CD4-positive, alpha-beta T cell (primary cell): ENCODE measurements around the gene CD2AP. TPM values are rescaled to one million over a fixed set of nuclear protein-coding genes. Genes with fewer than 3 reads are reported as not detected.
"Not testable (repeated sequence)": the region's sequence is repeated elsewhere in the genome, so short reads cannot be mapped to it uniquely, and the experiment has no call there.

Experiments used
- ATAC-seq: fragments of 200-7000 bp; cut with Tn5 transposase; one replicate; pipeline ENCODE4 v1.10.0; 2022; ENCODE audit warnings: mild to moderate bottlenecking; ENCODE audit not compliant: poor library complexity
- CTCF ChIA-PET: fragments of 350-600 bp; sonication (Branson Sonifier 250); formaldehyde crosslinking; loops from one replicate; lab custom pipeline; 2021; ENCODE audit warnings: antibody characterized with exemption, inconsistent platforms; lab: Charles Lee
- POLR2A ChIA-PET: fragments of 350-600 bp; sonication (Branson Sonifier 250); formaldehyde crosslinking; loops from one replicate; lab custom pipeline; 2021; ENCODE audit warnings: antibody characterized with exemption, inconsistent platforms; lab: Charles Lee
- DNase-seq, 14 experiments: peaks; one replicate each; pipeline ENCODE4 v3.0.0-alpha.2; 2013 to 2020; ENCODE audit warnings: mixed read lengths in 2 of 14
- H3K27ac ChIP-seq, 2 donors: one replicate each; pipeline versions ENCODE4 v1.5.1 to v1.7.0; 2013; ENCODE audit warnings: low read length in 2 of 2, low read depth in 1 of 2, mild to moderate bottlenecking in 1 of 2
- H3K27me3 ChIP-seq, 2 experiments: 1 replicate in 1 of 2; 2 replicates in 1 of 2; pipeline versions ENCODE4 v1.6.1 to v1.7.0; 2013; ENCODE audit warnings: low read length in 2 of 2, control low read depth in 1 of 2, mild to moderate bottlenecking in 1 of 2, moderate library complexity in 1 of 2; ENCODE audit not compliant: insufficient read depth in 2 of 2, control insufficient read depth in 1 of 2
- H3K36me3 ChIP-seq: one replicate; pipeline ENCODE4 v1.6.1; 2013; ENCODE audit warnings: low read length, control low read depth; ENCODE audit not compliant: insufficient read depth
- H3K4me1 ChIP-seq: one replicate; pipeline ENCODE4 v1.6.1; 2013; ENCODE audit warnings: low read length, control low read depth; ENCODE audit not compliant: insufficient read depth
- H3K4me3 ChIP-seq: one replicate; pipeline ENCODE4 v1.5.1; 2013; ENCODE audit warnings: mild to moderate bottlenecking, low read length, moderate library complexity
- H3K9me3 ChIP-seq, 2 experiments: 1 replicate in 1 of 2; 2 replicates in 1 of 2; pipeline versions ENCODE4 v1.6.1 to v1.7.0; 2013; ENCODE audit warnings: low read length in 2 of 2, mild to moderate bottlenecking in 2 of 2, control low read depth in 1 of 2, moderate library complexity in 1 of 2; ENCODE audit not compliant: control insufficient read depth in 1 of 2, insufficient read depth in 1 of 2
- H3K27ac Mint-ChIP-seq: one replicate; pipeline ENCODE4 v1.8.0; 2020; ENCODE audit warnings: mixed read lengths
- H3K27me3 Mint-ChIP-seq: one replicate; pipeline ENCODE4 v1.8.0; 2021; ENCODE audit warnings: mixed read lengths
- H3K36me3 Mint-ChIP-seq: one replicate; pipeline ENCODE4 v1.8.0; 2021; ENCODE audit warnings: low read depth, mixed read lengths
- H3K4me1 Mint-ChIP-seq: one replicate; pipeline ENCODE4 v1.8.0; 2021; ENCODE audit warnings: low read depth, mixed read lengths
- H3K4me3 Mint-ChIP-seq: one replicate; pipeline ENCODE4 v1.8.0; 2020; ENCODE audit warnings: mild to moderate bottlenecking, mixed read lengths
- H3K9me3 Mint-ChIP-seq: one replicate; pipeline ENCODE4 v1.8.0; 2020; ENCODE audit warnings: mixed read lengths
- CTCF ChIP-seq: fragments of 200-600 bp; IDR thresholded peaks from one replicate; pipeline ENCODE4 v1.8.0; 2022; ENCODE audit warnings: antibody characterized with exemption, mild to moderate bottlenecking
- intact Hi-C, 2 experiments: fragments of 100-400 bp; cut with DNase I in 1 of 2; cut with micrococcal nuclease in 1 of 2; formaldehyde crosslinking; loops; one replicate each; pipeline versions ENCODE4 v1.15.1 to v1.9.0; 2023 to 2025; cut with DNase I, micrococcal nuclease
- total RNA-seq, 174 experiments: library from RNA in 2 of 174; stranded (reverse) in 2 of 174; gene quantifications; one replicate each; pipeline ENCODE4 v1.2.3 and lab custom pipeline; 2021 to 2026

The CD2AP gene
- total RNA-seq, 2 experiments from 2014 or later, result 29.4 to 31.3 TPM

DNA sequence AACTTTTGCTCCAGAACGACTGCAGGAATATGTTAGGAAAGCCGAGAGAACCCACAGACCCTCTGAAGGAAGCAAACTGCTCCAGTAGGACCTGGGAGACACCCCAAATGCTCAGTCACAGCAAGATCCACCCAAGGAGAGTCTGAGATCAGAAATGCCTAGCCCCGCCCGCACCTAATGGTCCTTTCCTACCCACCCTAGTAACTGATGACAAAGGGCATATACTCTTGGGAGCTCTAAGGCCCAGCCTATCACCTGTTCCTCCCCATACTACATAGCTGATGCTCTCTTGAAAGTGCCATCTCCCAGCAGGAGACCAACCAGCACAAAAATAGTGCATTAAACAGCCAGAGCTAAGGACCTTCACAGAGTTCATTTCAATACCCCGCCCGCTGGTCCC lies 67.6 kb downstream of the CD2AP start:
- Mint-ChIP-seq H3K9me3 (peaks cover 7% of the 10 kb centered on the region), H3K4me3 (no peak overlapping the region), H3K4me1 (peaks cover 40% of the 10 kb centered on the region), H3K36me3 (peaks cover 89% of the 10 kb centered on the region), H3K27me3 (no peaks in the 10 kb centered on the region), H3K27ac (no peak overlapping the region)
- no peak for TF ChIP-seq CTCF
- Histone ChIP-seq H3K36me3 (peaks cover 24% of the 10 kb centered on the region), H3K4me3 (no peak overlapping the region), H3K4me1 (no peaks in the 10 kb centered on the region), H3K9me3 (peaks cover 0 to 4% of the 10 kb centered on the region in 2 experiments), H3K27me3 (no peaks in the 10 kb centered on the region), H3K27ac (no peak overlapping the region)
- ATAC-seq, result no peak
- ChIA-PET CTCF (no interaction called here), POLR2A (interaction anchor here (1.3 kb wide), 1 partner anchor 67 kb away, joined by 3 read pairs; the partner anchor contains the start of gene CD2AP)
- no peak for DNase-seq
- intact Hi-C loops, result no loop called here

- Mint-ChIP-seq H3K4me3 (no peak overlapping the region), H3K27me3 (no peaks in the 10 kb centered on the region), H3K9me3 (peaks cover 14% of the 10 kb centered on the region), H3K36me3 (peaks cover 84% of the 10 kb centered on the region), H3K27ac (peak overlapping the region; percentile 26), H3K4me1 (peaks cover 34% of the 10 kb centered on the region)
- H3K36me3 ChIP-seq, result peaks cover 8% of the 10 kb centered on the region
- H3K4me3 ChIP-seq, result no peak overlapping the region
- no peaks in the 10 kb centered on the region for H3K27me3 ChIP-seq
- ATAC-seq (no peak), DNase-seq (no peak)
- H3K27ac ChIP-seq, result no peak overlapping the region
- TF ChIP-seq CTCF, result no peak
- ChIA-PET CTCF (no interaction called here), POLR2A (no interaction called here)
- peaks cover 0 to 4% of the 10 kb centered on the region in 2 experiments for H3K9me3 ChIP-seq
- intact Hi-C loops, result no loop called here
- H3K4me1 ChIP-seq, result no peaks in the 10 kb centered on the region
Observed at GRCh38 chr6:47551670-47552069, 74.1 kb downstream of the CD2AP start.

DNA sequence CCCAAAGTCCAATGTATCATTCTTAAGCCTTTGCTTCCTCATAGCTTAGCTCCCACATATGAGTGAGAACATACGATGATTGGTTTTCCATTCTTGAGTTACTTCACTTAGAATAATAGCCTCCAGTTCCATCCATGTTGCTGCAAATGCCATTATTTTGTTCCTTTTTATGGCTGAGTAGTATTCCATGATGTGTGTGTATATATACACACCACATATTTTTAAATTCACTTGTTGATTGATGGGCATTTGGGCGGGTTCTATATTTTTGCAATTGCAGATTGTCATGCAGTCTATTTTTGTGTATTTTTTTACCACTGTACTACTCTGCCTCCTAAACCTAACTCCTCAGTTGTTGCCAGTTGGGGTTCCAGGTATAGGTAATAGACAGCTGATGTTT lies 74.7 kb downstream of the CD2AP start:
- Histone ChIP-seq H3K9me3 (peaks cover 0 to 4% of the 10 kb centered on the region in 2 experiments), H3K27ac (no peak overlapping the region), H3K4me1 (no peaks in the 10 kb centered on the region), H3K27me3 (no peaks in the 10 kb centered on the region), H3K4me3 (no peak overlapping the region), H3K36me3 (peaks cover 6% of the 10 kb centered on the region)
- TF ChIP-seq CTCF, result no peak
- CTCF ChIA-PET, result no interaction called here
- peaks cover 84% of the 10 kb centered on the region for H3K36me3 Mint-ChIP-seq
- H3K9me3 Mint-ChIP-seq, result peaks cover 14% of the 10 kb centered on the region
- H3K4me1 Mint-ChIP-seq, result peaks cover 30% of the 10 kb centered on the region
- no peak for DNase-seq
- intact Hi-C loops, result no loop called here
- no peak overlapping the region for H3K27ac Mint-ChIP-seq
- POLR2A ChIA-PET, result no interaction called here
- no peaks in the 10 kb centered on the region for H3K27me3 Mint-ChIP-seq
- no peak overlapping the region for H3K4me3 Mint-ChIP-seq
- no peak for ATAC-seq

GRCh38 chr6:47553243-47553642 lies 75.7 kb downstream of the CD2AP start:
- H3K4me3 Mint-ChIP-seq, H3K4me3 ChIP-seq, H3K27me3 ChIP-seq, H3K27ac ChIP-seq, intact Hi-C loops, H3K27me3 Mint-ChIP-seq, H3K9me3 ChIP-seq, POLR2A ChIA-PET, ATAC-seq, H3K36me3 ChIP-seq, H3K4me1 ChIP-seq, H3K27ac Mint-ChIP-seq, DNase-seq: not testable (repeated sequence)
- H3K9me3 Mint-ChIP-seq, result peaks cover 14% of the 10 kb centered on the region
- peaks cover 85% of the 10 kb centered on the region for H3K36me3 Mint-ChIP-seq
- CTCF ChIA-PET, result interaction anchor here (0.7 kb wide), 2 partner anchors 24 to 265 kb away, joined by 3 to 6 read pairs; no protein-coding TSS in a partner anchor
- peaks cover 30% of the 10 kb centered on the region for H3K4me1 Mint-ChIP-seq

DNA sequence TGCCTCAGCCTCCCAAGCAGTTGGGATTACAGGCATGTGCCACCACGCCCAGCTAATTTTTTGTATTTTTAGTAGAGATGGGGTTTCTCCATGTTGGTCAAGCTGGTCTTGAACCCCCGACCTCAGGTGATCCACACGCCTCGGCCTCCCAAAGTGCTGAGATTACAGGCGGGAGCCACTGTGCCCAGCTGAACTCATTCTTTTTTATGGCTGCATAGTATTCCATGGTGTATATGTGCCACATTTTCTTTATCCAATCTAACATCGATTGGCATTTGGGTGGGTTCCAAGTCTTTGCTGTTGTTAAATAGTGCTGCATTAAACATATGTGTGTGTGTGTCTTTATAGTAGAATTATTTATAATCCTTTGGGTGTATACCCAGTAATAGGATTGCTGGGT lies 78.9 kb downstream of the CD2AP start:
- H3K27me3 Mint-ChIP-seq, H3K9me3 ChIP-seq, H3K27ac ChIP-seq, CTCF ChIA-PET, H3K27me3 ChIP-seq, H3K4me3 Mint-ChIP-seq, H3K36me3 ChIP-seq, ATAC-seq, POLR2A ChIA-PET, intact Hi-C loops, DNase-seq, H3K4me3 ChIP-seq, H3K4me1 ChIP-seq, H3K9me3 Mint-ChIP-seq, H3K27ac Mint-ChIP-seq: not testable (repeated sequence)
- peaks cover 84% of the 10 kb centered on the region for H3K36me3 Mint-ChIP-seq
- H3K4me1 Mint-ChIP-seq, result peaks cover 30% of the 10 kb centered on the region
